Loucy (cell line): Measurements from ENCODE around the gene KCNT1.

ENCODE experiments used
- CTCF ChIP-seq: fragments of 200-600 bp; sonication (generic); conservative IDR thresholded peaks from 2 replicates; pipeline ENCODE4 v1.5.1; 2014; ENCODE audit warnings: mild to moderate bottlenecking, antibody characterized with exemption, low read length
- EZH2phosphoT487 ChIP-seq: fragments of 200-600 bp; IDR thresholded peaks from 2 replicates; pipeline ENCODE4 v1.6.1; 2018; ENCODE audit warnings: antibody characterized with exemption, mild to moderate bottlenecking, moderate library complexity, borderline replicate concordance

- no peak for TF ChIP-seq CTCF
- TF ChIP-seq EZH2phosphoT487 = no peak
Measured at GRCh38 chr9:135764731-135765130, 62.7 kb downstream of the KCNT1 start.
